Astrocyte (in vitro differentiated cells and primary cell): ENCODE data around the gene LIPC.

Experiments used
- CTCF ChIP-seq: IDR thresholded peaks from 2 replicates; pipeline ENCODE4 v1.5.1; 2011; ENCODE audit warnings: low read depth, mild to moderate bottlenecking, inconsistent platforms, low read length, moderate library complexity; ENCODE audit not compliant: insufficient read depth
- EZH2 ChIP-seq: IDR thresholded peaks from 2 replicates; pipeline ENCODE4 v1.6.1; 2012; ENCODE audit warnings: mild to moderate bottlenecking, low read length, inconsistent platforms; ENCODE audit not compliant: insufficient read depth

DNA sequence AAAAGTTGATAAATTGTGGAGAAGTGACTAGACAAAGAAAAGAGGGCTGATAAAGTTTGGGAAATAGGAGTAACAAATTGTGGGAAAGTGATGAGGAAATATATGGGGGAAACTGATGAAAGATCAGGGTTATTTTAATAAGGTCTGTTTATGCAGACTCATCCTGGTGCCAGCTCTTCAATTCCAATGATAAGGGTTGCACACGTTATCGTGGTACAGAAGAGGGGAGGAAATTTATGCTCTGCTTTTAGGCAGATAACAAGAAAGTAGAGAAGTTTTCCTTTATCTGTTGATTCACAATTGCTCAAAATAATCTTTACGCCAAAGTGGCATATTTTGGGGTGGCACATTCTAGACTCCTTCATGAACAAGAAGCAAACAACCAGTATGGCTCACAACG, 32.1 kb upstream of the LIPC start:
- TF ChIP-seq CTCF = no peak
- TF ChIP-seq EZH2 = no peak
